A549 (cell line): ENCODE data around the gene MR1. TPM values are rescaled to one million over a fixed set of nuclear protein-coding genes. Genes with fewer than 3 reads are reported as not detected.
A peak's percentile ranks its signal among the peaks of the same experiment; 100 is the strongest.

Source experiments
- ATAC-seq, 2 experiments: fragments of 200-7000 bp in 1 of 2; fragments of >200 bp in 1 of 2; cut with Nextera tagmentation in 1 of 2; cut with Tn5 transposase in 1 of 2; 3 replicates each; pipeline versions ENCODE4 v1.8.0 to v1.9.1; 2018 to 2020; ENCODE audit warnings: mild to moderate bottlenecking in 1 of 2, moderate library complexity in 1 of 2
- CTCF ChIA-PET: fragments of 300-600 bp; sonication (Branson Sonifier 250); formaldehyde crosslinking; extraction: SDS; loops from one replicate; lab custom pipeline; 2021; ENCODE audit warnings: antibody characterized with exemption, inconsistent platforms; lab: Yijun Ruan, JAX
- POLR2A ChIA-PET: fragments of 350-600 bp; formaldehyde crosslinking; extraction: SDS; loops from one replicate; lab custom pipeline; 2021; ENCODE audit warnings: antibody characterized with exemption, inconsistent platforms; lab: Yijun Ruan, JAX
- DNase-seq, 2 experiments: peaks; one replicate each; pipeline versions ENCODE4 v3.0.0 to v3.0.0-alpha.2; 2011 to 2016; ENCODE audit warnings: low read depth in 1 of 2, low spot score in 1 of 2
- FAIRE-seq: peaks from 2 replicates; lab custom pipeline; 2011; peaks lifted over from hg19 to GRCh38; lab: Jason Lieb, UNC
- H3K27ac ChIP-seq, 2 experiments: fragments of >200 bp; sonication (Bioruptor Twin); formaldehyde crosslinking; 3 replicates each; pipeline ENCODE4 v1.5.1; 2016 to 2017
- H3K4me1 ChIP-seq: fragments of >200 bp; sonication (Bioruptor Twin); formaldehyde crosslinking; 3 replicates; pipeline ENCODE4 v1.6.1; 2016
- H3K4me2 ChIP-seq: fragments of >200 bp; sonication (Bioruptor Twin); formaldehyde crosslinking; 3 replicates; pipeline ENCODE4 v1.6.1; 2016
- H3K4me3 ChIP-seq: fragments of >200 bp; sonication (Bioruptor Twin); formaldehyde crosslinking; 3 replicates; pipeline ENCODE4 v1.5.1; 2016
- H3K9me3 ChIP-seq: fragments of >200 bp; sonication (Bioruptor Twin); formaldehyde crosslinking; 3 replicates; pipeline ENCODE4 v1.6.1; 2016
- ATOH8 ChIP-seq: fragments of 250-450 bp; sonication (Bioruptor Pico); IDR thresholded peaks from 2 replicates; pipeline ENCODE4 v1.5.0; 2020; ENCODE audit warnings: low read depth, mild to moderate bottlenecking, moderate library complexity
- BCL3 ChIP-seq: fragments of >200 bp; sonication (Bioruptor Twin); formaldehyde crosslinking; IDR thresholded peaks from 3 replicates; pipeline ENCODE4 v1.6.1; 2016
- CBX8 ChIP-seq: fragments of 200-600 bp; sonication (generic); IDR thresholded peaks from 2 replicates; pipeline ENCODE4 v1.6.1; 2016
- CHD4 ChIP-seq: fragments of 200-600 bp; sonication (generic); IDR thresholded peaks from 2 replicates; pipeline ENCODE4 v1.6.1; 2016; ENCODE audit warnings: antibody characterized with exemption, mild to moderate bottlenecking, borderline replicate concordance
- ELK1 ChIP-seq: fragments of 150-350 bp; IDR thresholded peaks from 2 replicates; pipeline ENCODE4 v1.6.1; 2014; ENCODE audit warnings: low read depth, mild to moderate bottlenecking, low read length
- ESRRA ChIP-seq: fragments of 150-350 bp; IDR thresholded peaks from 2 replicates; pipeline ENCODE4 v1.6.1; 2014; ENCODE audit warnings: mild to moderate bottlenecking, low read length, borderline replicate concordance
- GATA3 ChIP-seq: IDR thresholded peaks from 2 replicates; pipeline ENCODE4 v1.6.1; 2012; ENCODE audit warnings: borderline replicate concordance
- HDAC2 ChIP-seq: fragments of 200-600 bp; sonication (generic); IDR thresholded peaks from 2 replicates; pipeline ENCODE4 v1.6.1; 2016
- HES2 ChIP-seq: fragments of >200 bp; sonication (Bioruptor Twin); formaldehyde crosslinking; IDR thresholded peaks from 2 replicates; pipeline ENCODE4 v1.6.1; 2016
- HOXB5 ChIP-seq: fragments of 250-450 bp; sonication (Bioruptor Pico); IDR thresholded peaks from 2 replicates; pipeline ENCODE4 v1.5.0; 2020; ENCODE audit warnings: mild to moderate bottlenecking, moderate library complexity
- KDM1A ChIP-seq: fragments of 200-600 bp; sonication (generic); IDR thresholded peaks from 2 replicates; pipeline ENCODE4 v1.6.1; 2016; ENCODE audit warnings: low read depth, mild to moderate bottlenecking
- MAX ChIP-seq: IDR thresholded peaks from 2 replicates; pipeline ENCODE4 v1.6.1; 2012
- MAZ ChIP-seq: fragments of 150-350 bp; IDR thresholded peaks from 2 replicates; pipeline ENCODE4 v1.6.1; 2014; ENCODE audit warnings: antibody characterized with exemption, low read depth, low read length, borderline replicate concordance
- NPAS2 ChIP-seq: fragments of 250-450 bp; sonication (Bioruptor Pico); IDR thresholded peaks from 2 replicates; pipeline ENCODE4 v1.8.0; 2022; ENCODE audit warnings: mild to moderate bottlenecking, moderate library complexity, borderline replicate concordance
- NR3C1 ChIP-seq: fragments of >200 bp; sonication (Bioruptor Twin); formaldehyde crosslinking; IDR thresholded peaks from 3 replicates; pipeline ENCODE4 v1.6.1; 2017
- POLR2A ChIP-seq: IDR thresholded peaks from 2 replicates; pipeline ENCODE4 v1.6.1; 2012; ENCODE audit warnings: mild to moderate bottlenecking, low read length
- REST ChIP-seq: fragments of 200-600 bp; sonication (generic); IDR thresholded peaks from 2 replicates; pipeline ENCODE4 v1.6.1; 2016; ENCODE audit warnings: antibody characterized with exemption, mild to moderate bottlenecking, moderate library complexity
- RNF2 ChIP-seq: fragments of 200-600 bp; sonication (generic); IDR thresholded peaks from 2 replicates; pipeline ENCODE4 v1.6.1; 2016; ENCODE audit warnings: low read depth, mild to moderate bottlenecking, antibody characterized with exemption, moderate library complexity, borderline replicate concordance
- SMC3 ChIP-seq: fragments of >200 bp; sonication (Bioruptor Twin); formaldehyde crosslinking; IDR thresholded peaks from 3 replicates; pipeline ENCODE4 v1.6.1; 2018; ENCODE audit warnings: inconsistent platforms
- USF2 ChIP-seq: fragments of 450-650 bp; IDR thresholded peaks from 2 replicates; pipeline ENCODE4 v1.6.1; 2014; ENCODE audit warnings: antibody characterized with exemption
- ZC3H11A ChIP-seq: fragments of 450-650 bp; IDR thresholded peaks from 2 replicates; pipeline ENCODE4 v1.6.1; 2014; ENCODE audit warnings: antibody characterized with exemption, mild to moderate bottlenecking
- ZFP36 ChIP-seq: fragments of 450-650 bp; IDR thresholded peaks from 2 replicates; pipeline ENCODE4 v1.6.1; 2014; ENCODE audit warnings: borderline replicate concordance; ENCODE audit not compliant: partially characterized antibody
- ZNF302 ChIP-seq: fragments of 250-450 bp; sonication (Bioruptor Pico); IDR thresholded peaks from 2 replicates; pipeline ENCODE4 v1.9.0; 2021; ENCODE audit warnings: inconsistent platforms, mild to moderate bottlenecking, moderate library complexity
- WGBS: methylation state at CpG from one replicate; pipeline ENCODE4 v1.1.6; 2017; ENCODE audit errors: missing lambda C conversion rate; 5-methylcytosine and 5-hydroxymethylcytosine counted together
- polyA plus RNA-seq, 4 experiments: library from polyadenylated mRNA; depleted of rRNA in 3 of 4; stranded (reverse); fragments of >200 nt; fragmentation: RNase III in 1 of 4; extraction: RNeasy Plus Mini Kit Qiagen cat#74134 plus additional on column Dnase treatment in 1 of 4; gene quantifications; 2 replicates in 3 of 4; 3 replicates in 1 of 4; pipeline ENCODE4 v1.2.3, GENCODE V29; 2011 to 2017

The MR1 gene
- polyA plus RNA-seq, 2 of the 4 experiments (the other 2 are of a cell fraction): 8.3 to 17.2 TPM

- no peak; a peak in 1 of 6 replicates for ATAC-seq
- FAIRE-seq: no peak
- DNase-seq: no peak
- Histone ChIP-seq H3K27ac (no peak overlapping the region), H3K4me2 (no peak overlapping the region), H3K9me3 (no peaks in the 10 kb centered on the region; the same call in 2 of the 3 replicates), H3K4me3 (no peak overlapping the region), H3K4me1 (no peaks in the 10 kb centered on the region)
- WGBS: 78% methylated on average over 15 of the region's 15 CpGs
- TF ChIP-seq ZNF302 (CRISPR knock-in tag) (no peak), HDAC2 (no peak), ESRRA (no peak)
- ChIA-PET POLR2A (no interaction called here), CTCF (interaction anchor here (0.9 to 1.7 kb wide), 5 partner anchors 19 to 80 kb away, joined by 3 to 7 read pairs (median 5); no protein-coding TSS in a partner anchor)
Observed at GRCh38 chr1:181061891-181062835, 28.4 kb downstream of the MR1 start.

GRCh38 chr1:181062836-181063428 lies 29.1 kb downstream of the MR1 start:
- no peaks in the 10 kb centered on the region for H3K4me1 ChIP-seq
- no peak overlapping the region for H3K4me2 ChIP-seq
- no peak overlapping the region for H3K4me3 ChIP-seq
- ChIA-PET CTCF (interaction anchor here (1.3 to 1.7 kb wide), 4 partner anchors 20 to 79 kb away, joined by 3 to 7 read pairs (median 6); no protein-coding TSS in a partner anchor), POLR2A (no interaction called here)
- FAIRE-seq (no peak), ATAC-seq (no peak; a peak in 1 of 6 replicates), DNase-seq (no peak)
- H3K9me3 ChIP-seq: no peaks in the 10 kb centered on the region; the same call in 2 of the 3 replicates
- TF ChIP-seq HOXB5 (CRISPR knock-in tag): no peak
- no peak for TF ChIP-seq NPAS2 (CRISPR knock-in tag)
- TF ChIP-seq USF2: no peak
- no peak for TF ChIP-seq NR3C1
- TF ChIP-seq MAZ: no peak
- TF ChIP-seq GATA3: no peak
- no peak for TF ChIP-seq SMC3
- TF ChIP-seq HES2: no peak
- no peak for TF ChIP-seq KDM1A
- TF ChIP-seq MAX: no peak
- TF ChIP-seq ZC3H11A: no peak
- 76% methylated on average over 6 of the region's 6 CpGs for WGBS
- no peak overlapping the region for H3K27ac ChIP-seq

- 76% methylated on average over 6 of the region's 6 CpGs for WGBS
- FAIRE-seq (no peak), ATAC-seq (peak in 1 of 2 experiments; percentile 37; a peak in 3 of 6 replicates), DNase-seq (no peak)
- POLR2A ChIA-PET: no interaction called here
- H3K4me1 ChIP-seq: no peaks in the 10 kb centered on the region
- no peak overlapping the region for H3K4me2 ChIP-seq
- 0 out of 6 replicates have a peak overlapping the region, but pooled peaks of 1 of the 2 experiments have one; percentile 2 for H3K27ac ChIP-seq
- no peak overlapping the region for H3K4me3 ChIP-seq
- H3K9me3 ChIP-seq: no peaks in the 10 kb centered on the region; the same call in 2 of the 3 replicates
- CTCF ChIA-PET: interaction anchor here (0.7 kb wide), 1 partner anchor 158 kb away, joined by 3 read pairs; no protein-coding TSS in a partner anchor
- TF ChIP-seq RNF2 (no peak), CHD4 (no peak), POLR2A (no peak), CBX8 (no peak), ELK1 (no peak), REST (no peak), BCL3 (no peak), ZFP36 (no peak), ATOH8 (CRISPR knock-in tag) (no peak)
Observed at GRCh38 chr1:181064011-181064623, 30.3 kb downstream of the MR1 start.
